ENCODE measurements around the gene PMPCA. TPM values are rescaled to one million over a fixed set of nuclear protein-coding genes. Genes with fewer than 3 reads are reported as not detected.

Gene PMPCA
- total RNA-seq, 1 experiment from 2014 or later: 59.7 TPM

GRCh38 chr9:136433043-136433715, 22.7 kb downstream of the PMPCA start:
- DNase-seq (ENCODE audit: extremely low read depth, low read depth): no peak

DNA sequence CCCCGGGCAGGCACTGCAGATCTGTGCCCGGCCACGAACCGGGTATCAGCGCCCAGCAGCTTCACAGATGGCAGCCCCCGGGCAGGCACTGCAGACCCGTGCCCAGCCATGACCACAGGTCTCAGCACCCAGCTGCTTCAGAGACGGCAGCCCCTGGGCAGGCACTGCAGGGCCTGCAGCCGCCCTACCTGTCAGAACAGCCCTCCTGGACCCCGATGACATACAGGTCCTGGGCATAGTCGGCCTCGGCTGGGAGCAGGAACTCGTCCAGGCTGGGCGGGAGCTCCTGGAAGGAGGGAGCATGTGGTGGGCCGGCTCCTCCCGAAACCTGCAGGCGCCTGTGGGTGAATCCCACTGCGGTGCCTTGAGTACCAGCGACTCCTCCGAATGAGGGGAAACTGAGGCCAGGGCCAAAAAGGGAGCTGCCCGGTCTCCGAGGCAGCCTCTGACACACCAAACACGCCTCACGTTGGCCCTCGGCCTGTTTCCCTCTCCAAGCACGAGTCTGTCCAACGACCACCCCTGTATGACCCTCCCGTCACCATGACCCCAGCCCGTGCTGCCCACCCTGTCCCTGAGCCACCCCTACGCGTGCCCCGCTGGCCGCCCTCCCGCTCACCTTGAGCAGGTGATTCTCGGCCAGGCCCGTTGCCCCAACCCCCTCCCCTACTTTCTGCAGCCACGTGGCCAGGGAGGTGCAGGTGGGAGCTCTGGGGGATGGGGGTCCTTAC, 23.6 kb downstream of the PMPCA start:
- DNase-seq (ENCODE audit: extremely low read depth, low read depth): no peak

GRCh38 chr9:136434580-136435169, 24.2 kb downstream of the PMPCA start:
- no peak for DNase-seq (ENCODE audit: extremely low read depth, low read depth)

DNA sequence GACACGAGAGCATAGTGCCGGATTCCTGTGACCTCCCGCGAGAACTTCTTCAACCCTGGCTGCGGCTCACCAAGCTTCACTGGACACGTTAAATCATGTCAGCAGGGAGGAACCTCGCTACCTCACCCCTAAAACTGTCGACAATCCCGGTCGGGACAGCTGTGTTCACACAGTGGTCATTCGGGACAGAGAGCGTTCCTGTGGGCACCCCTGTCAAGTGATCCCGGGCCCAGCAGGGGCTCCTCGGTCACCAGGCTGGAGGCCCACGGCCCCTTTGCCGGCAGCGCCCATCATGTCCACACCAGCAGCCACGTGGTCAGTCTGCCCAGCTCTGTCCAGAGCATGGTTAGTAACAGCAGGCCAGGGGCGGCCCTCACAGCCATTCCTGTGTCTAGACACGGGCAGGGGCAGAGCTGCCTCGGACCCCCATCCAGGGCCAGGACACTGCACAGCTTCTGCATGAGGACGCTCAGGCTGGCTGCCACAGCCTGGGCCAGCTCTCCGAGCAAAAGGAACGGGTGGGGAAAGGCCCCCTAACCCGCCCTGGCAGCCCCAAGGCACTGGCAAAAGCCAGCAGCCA, 25.7 kb downstream of the PMPCA start:
- no peak for DNase-seq (ENCODE audit: extremely low read depth, low read depth)

DNA sequence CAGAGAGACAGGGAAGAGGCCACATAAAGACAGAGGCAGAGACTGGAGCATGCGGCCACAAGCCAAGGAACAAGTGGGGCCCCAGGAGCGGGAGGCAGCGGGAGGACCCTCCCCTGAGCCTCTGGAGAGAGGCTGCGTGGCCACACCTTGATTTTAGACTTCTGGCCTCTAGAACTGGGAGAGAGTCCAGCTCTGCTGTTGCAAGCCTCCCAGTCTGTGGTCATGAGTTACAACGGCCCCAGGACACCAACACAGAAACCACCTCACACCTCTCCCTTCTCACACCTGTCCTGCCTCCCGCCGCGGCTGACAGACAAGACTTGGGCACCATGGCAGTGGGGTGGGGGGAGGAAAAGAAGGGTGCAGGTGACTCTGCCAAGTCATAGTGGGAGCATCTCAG, 27.0 kb downstream of the PMPCA start:
- no peak for DNase-seq (ENCODE audit: extremely low read depth, low read depth)

- DNase-seq (ENCODE audit: extremely low read depth, low read depth): peak; percentile 18
Observed at GRCh38 chr9:136437839-136438547, 27.5 kb downstream of the PMPCA start.

DNA sequence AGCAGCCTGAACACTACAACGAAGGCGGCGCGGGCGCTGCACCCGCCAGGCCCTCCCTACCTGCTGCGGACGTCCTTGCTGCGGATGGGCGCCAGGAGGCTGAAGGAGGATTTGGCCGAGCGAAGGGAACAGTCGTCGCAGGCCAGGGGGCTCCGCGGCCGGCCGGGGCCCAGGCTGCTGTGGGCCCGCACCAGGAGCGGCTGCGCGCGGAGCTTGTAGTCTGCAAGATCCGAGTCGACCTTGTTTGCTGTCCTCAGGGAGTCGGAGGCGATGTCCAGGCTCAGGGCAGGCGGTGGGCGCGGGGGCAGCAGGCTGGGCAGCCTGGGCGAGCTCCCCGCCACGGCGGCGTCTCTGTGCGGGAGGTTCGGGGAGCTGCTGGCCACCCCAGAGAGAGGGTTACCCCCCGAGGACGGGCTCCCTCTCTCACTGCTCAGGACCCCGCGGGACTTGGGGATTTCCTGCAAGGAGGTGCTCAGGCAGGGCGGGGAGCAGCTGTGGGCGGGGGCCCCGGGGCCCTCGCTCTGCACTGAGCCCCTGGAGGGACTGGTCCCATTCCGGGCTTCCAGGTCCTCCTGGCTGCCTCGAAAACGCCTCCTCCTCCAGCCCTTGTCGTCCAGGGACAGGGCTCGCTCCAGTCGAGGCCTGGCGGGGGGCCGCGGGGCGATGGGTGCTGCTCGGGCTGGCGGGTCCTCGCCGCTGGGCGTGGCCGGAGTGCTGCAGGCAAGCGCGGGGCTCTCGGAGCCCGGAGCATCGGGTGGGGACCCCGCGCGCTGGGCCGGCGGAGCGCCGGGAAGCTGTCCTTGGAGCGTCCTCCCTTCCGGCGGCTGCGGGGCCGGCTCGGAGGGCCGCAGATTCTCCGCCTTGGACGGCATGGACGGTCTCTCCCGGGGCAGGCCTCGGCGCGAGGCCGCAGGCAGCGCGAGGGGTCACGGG, 28.4 kb downstream of the PMPCA start:
- DNase-seq (ENCODE audit: extremely low read depth, low read depth): no peak

GRCh38 chr9:136439481-136440408, 29.3 kb downstream of the PMPCA start, which contains the start of gene INPP5E:
INPP5E (minus strand) TSS chr9:136439845; CDS start chr9:136439419, 426 bp downstream.
- DNase-seq (ENCODE audit: extremely low read depth, low read depth): peak; percentile 33

DNA sequence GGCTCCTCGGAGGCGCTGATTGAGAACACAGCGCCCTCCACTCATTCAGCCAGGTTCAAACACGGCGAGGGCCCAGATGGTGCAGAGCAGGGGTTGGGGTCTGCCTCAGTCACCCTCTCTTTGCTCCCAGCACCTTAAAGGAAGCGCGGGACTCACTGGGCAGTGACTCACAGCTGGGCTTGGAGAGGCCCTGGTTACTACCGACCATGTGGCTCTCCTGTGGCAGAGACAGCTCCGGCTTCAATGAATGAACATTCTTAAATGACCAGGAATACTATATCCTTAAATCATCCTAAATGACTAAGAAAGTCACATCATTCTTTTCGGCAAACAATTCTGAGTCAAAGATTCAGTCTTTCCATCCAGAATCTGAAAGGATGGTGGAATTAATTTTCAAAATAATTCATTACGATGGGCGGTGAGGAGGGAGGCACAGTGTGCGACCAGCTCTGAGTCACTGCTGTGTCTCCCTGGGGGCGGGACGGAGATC, 30.8 kb downstream of the PMPCA start:
- DNase-seq (ENCODE audit: extremely low read depth, low read depth): no peak

GRCh38 chr9:136441681-136442245, 31.3 kb downstream of the PMPCA start:
- no peak for DNase-seq (ENCODE audit: extremely low read depth, low read depth)

DNA sequence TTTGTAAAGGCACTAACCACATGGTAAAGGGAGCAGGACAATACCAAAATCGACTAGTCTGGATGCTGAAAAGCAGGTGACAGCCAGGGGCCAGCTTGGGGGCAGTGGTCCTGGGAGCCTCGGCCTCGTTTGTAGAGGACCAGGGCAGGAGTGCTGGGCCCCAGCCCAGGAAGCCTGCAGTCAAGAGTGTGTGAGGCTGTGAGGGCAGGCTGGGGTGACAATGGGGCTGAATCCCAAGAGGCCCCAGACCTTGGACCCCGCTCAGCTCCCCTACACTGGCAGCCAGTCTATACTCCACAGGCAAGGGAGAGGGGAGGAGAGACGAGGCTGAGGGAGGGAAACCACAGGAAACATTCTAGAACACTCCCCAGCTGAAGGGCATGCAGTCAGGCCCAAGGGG, 31.8 kb downstream of the PMPCA start:
- DNase-seq (ENCODE audit: extremely low read depth, low read depth): no peak

DNA sequence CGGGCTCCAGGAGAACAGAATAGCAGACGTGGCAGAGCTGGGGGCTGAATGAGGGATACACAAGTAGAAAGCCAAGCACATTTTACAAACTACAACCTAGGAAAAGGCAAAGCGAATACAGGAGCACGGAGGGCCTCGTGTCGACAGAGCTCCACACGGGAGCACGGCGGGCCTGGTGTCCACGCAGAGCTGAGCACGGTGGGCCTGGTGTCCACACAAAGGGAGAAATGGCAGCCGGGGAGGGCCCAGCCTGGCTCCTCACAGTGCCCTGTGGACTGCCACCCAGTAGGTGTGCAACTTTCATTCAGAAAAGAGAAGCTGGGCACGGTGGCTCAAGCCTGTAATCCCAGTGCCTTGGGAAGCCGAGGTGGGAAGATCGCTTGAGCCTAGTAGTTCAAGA, 32.6 kb downstream of the PMPCA start:
- DNase-seq (ENCODE audit: extremely low read depth, low read depth): no peak

DNA sequence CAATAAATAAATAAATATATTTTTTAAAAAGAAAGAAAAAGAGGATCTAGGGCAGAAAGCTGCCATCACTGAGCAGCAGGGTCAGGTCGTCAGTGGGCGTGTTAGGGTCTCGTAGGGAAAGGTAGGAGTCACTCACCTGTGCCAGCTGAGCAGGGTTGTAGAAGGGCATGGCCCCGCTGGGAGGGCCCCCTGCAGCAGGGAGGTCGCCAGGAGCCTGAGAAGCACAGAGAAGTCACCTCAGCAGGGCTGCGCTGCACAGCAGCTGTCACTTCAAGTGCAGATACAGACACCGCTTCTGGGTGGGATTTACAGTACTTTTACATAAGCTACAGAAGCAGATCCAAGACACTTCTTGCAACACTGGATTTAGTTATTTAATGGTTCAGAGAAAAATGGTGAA, 33.2 kb downstream of the PMPCA start:
- DNase-seq (ENCODE audit: extremely low read depth, low read depth): no peak

DNA sequence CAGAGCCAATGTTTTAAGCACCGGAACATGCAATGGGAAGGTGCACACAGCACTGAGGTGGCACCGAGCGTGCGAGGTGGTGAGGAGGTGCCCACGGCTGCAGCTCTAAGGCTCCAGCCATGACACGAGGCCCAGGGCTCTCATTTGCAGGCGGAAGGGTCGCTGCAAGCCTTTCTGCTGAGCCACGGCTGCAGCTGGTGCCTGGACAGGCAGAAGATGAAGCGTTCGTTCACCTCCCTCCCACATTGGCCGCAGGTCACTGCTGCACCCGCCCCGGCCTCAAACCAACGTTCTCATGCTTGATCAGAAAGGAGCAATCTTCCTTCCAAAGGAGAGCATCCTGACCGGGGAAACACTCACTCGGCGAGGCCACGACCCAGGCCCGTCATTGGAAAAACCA, 33.6 kb downstream of the PMPCA start:
- no peak for DNase-seq (ENCODE audit: extremely low read depth, low read depth)

- DNase-seq (ENCODE audit: extremely low read depth, low read depth): no peak
Observed at GRCh38 chr9:136445799-136446198, 35.3 kb downstream of the PMPCA start.

GRCh38 chr9:136447173-136447778, 36.8 kb downstream of the PMPCA start:
- no peak for DNase-seq (ENCODE audit: extremely low read depth, low read depth)

GRCh38 chr9:136448655-136449054, 38.2 kb downstream of the PMPCA start:
- DNase-seq (ENCODE audit: extremely low read depth, low read depth): no peak

Measured in NCI-H460 (cell line).